Left cardiac atrium (tissue), 4 donors: ENCODE data around the gene DMD. TPM values are rescaled to one million over a fixed set of nuclear protein-coding genes. Genes with fewer than 3 reads are reported as not detected.
"Not testable (repeated sequence)": the region's sequence is repeated elsewhere in the genome, so short reads cannot be mapped to it uniquely, and the experiment has no call there.

Experiments used
- ATAC-seq, 2 donors: fragments of 200-7000 bp; cut with Tn5 transposase; one replicate each; pipeline ENCODE4 v1.9.1; 2020; ENCODE audit warnings: mild to moderate bottlenecking in 2 of 2, moderate library complexity in 2 of 2
- DNase-seq: peaks from one replicate; pipeline ENCODE4 v3.0.0-alpha.2; 2020
- intact Hi-C, 2 donors: fragments of 100-400 bp; cut with DNase I; formaldehyde crosslinking; loops; one replicate each; pipeline versions ENCODE4 v1.14.1 to v1.15.1; 2022 to 2023
- long read RNA-seq: library from polyadenylated mRNA; unstranded; transcript quantifications from one replicate; pipeline ENCODE4 v2.0.0, GENCODE V29; 2021
- total RNA-seq, 2 donors: library from RNA; stranded (reverse); fragmentation: NEBNext Ultra II Directional; extraction: Animal tissue kit (Norgen Biotek cat#: 25700); gene quantifications; one replicate each; pipeline ENCODE4 v1.2.1, GENCODE V29; 2021
- donor health status: DM: no; HTN: yes; CAD: no.
- donor health status: DM: no; HTN: yes; CAD: no; lungs with severe emphysema.
- donor health status: DM: yes; HTN: yes; CAD: no.
- donor health status: Dilated cardiomyopathy.

DMD gene
- total RNA-seq, result 100 to 1,000 TPM; 134 to 137 TPM
- long read RNA-seq, partial matches to known transcripts, result 56 of 76 reads
- long read RNA-seq, other reads (novel, unspliced or antisense), result 17 of 76 reads

- intact Hi-C loops, result no loop called here
- ATAC-seq, result peak; percentile 96 to 99
- peak; percentile 39 for DNase-seq
Measured at GRCh38 chrX:33211356-33212260, at the start of gene DMD. Gene DMD (minus strand): TSS chrX:33211549. CDS start chrX:33211312, 237 bp downstream.

- no peak for ATAC-seq
- DNase-seq, result no peak
- intact Hi-C loops, result no loop called here
Measured at GRCh38 chrX:33252306-33252825, 41.0 kb upstream of the DMD start.

- intact Hi-C loops, result no loop called here
- ATAC-seq (no peak), DNase-seq (no peak)
Measured at GRCh38 chrX:33218819-33219218, 7.5 kb upstream of the DMD start.

GRCh38 chrX:33210156-33210555, 1.2 kb downstream of the DMD start:
- intact Hi-C loops, result no loop called here
- DNase-seq (no peak), ATAC-seq (no peak)

- DNase-seq, result no peak
- no peak for ATAC-seq
- intact Hi-C loops, result no loop called here
Measured at GRCh38 chrX:33207056-33207455, 4.3 kb downstream of the DMD start.

GRCh38 chrX:33205321-33205720, 6.0 kb downstream of the DMD start:
- peak; percentile 22 to 45 for ATAC-seq
- no peak for DNase-seq
- intact Hi-C loops, result no loop called here

- DNase-seq (no peak), ATAC-seq (peak; percentile 53 to 87)
- intact Hi-C loops, result no loop called here
Measured at GRCh38 chrX:33204889-33205288, 6.5 kb downstream of the DMD start.

- ATAC-seq, result no peak
- intact Hi-C loops, result no loop called here
- DNase-seq, result no peak
Measured at GRCh38 chrX:33198561-33199279, 12.6 kb downstream of the DMD start.

- no peak for ATAC-seq
- DNase-seq, result no peak
- intact Hi-C loops, result no loop called here
Measured at GRCh38 chrX:33195698-33196097, 15.7 kb downstream of the DMD start.

GRCh38 chrX:33194876-33195433, 16.4 kb downstream of the DMD start:
- ATAC-seq, result peak in 1 of 2 donors; percentile 44
- intact Hi-C loops, result no loop called here

GRCh38 chrX:33194289-33194688, 17.1 kb downstream of the DMD start:
- DNase-seq (no peak), ATAC-seq (no peak)
- intact Hi-C loops, result no loop called here

More at GRCh38 chrX:33194876-33195433, 16.4 kb downstream of the DMD start:
- no peak for DNase-seq

- DNase-seq (no peak), ATAC-seq (no peak)
- intact Hi-C loops, result no loop called here
Measured at GRCh38 chrX:33190016-33190415, 21.3 kb downstream of the DMD start.

- intact Hi-C loops, result no loop called here
- ATAC-seq (no peak), DNase-seq (no peak)
Measured at GRCh38 chrX:33188881-33189280, 22.5 kb downstream of the DMD start.

- ATAC-seq (no peak), DNase-seq (no peak)
- intact Hi-C loops, result no loop called here
Measured at GRCh38 chrX:33188286-33188685, 23.1 kb downstream of the DMD start.

- intact Hi-C loops, DNase-seq, ATAC-seq: not testable (repeated sequence)
Measured at GRCh38 chrX:33184803-33185202, 26.5 kb downstream of the DMD start.

GRCh38 chrX:33183361-33183760, 28.0 kb downstream of the DMD start:
- DNase-seq (peak; percentile 37), ATAC-seq (peak; percentile 63 to 84)
- intact Hi-C loops, result no loop called here

- intact Hi-C loops, result no loop called here
- DNase-seq, result no peak
- ATAC-seq, result no peak
Measured at GRCh38 chrX:33178690-33179089, 32.7 kb downstream of the DMD start.

GRCh38 chrX:33178218-33178617, 33.1 kb downstream of the DMD start:
- intact Hi-C loops, result no loop called here
- DNase-seq (no peak), ATAC-seq (peak in 1 of 2 donors; percentile 44)

- DNase-seq (no peak), ATAC-seq (no peak)
- intact Hi-C loops, result no loop called here
Measured at GRCh38 chrX:33175201-33175600, 36.1 kb downstream of the DMD start.

GRCh38 chrX:33171041-33171440, 40.3 kb downstream of the DMD start:
- DNase-seq (no peak), ATAC-seq (no peak)
- intact Hi-C loops, result no loop called here
